ENCODE data around the gene MAN2B2. TPM values are rescaled to one million over a fixed set of nuclear protein-coding genes. Genes with fewer than 3 reads are reported as not detected.

MAN2B2 gene
- total RNA-seq, 4 donors from 2014 or later = 9.0 to 23.3 (median 14.3) TPM

GRCh38 chr4:6634746-6635145, 59.8 kb downstream of the MAN2B2 start:
- no peak overlapping the region for H3K27ac ChIP-seq
- H3K36me3 ChIP-seq = no peaks in the 10 kb centered on the region
- TF ChIP-seq CTCF (IDR thresholded peaks at IDR 0.05) = no peak
- no peak for TF ChIP-seq POLR2A (IDR thresholded peaks at IDR 0.05)
- no peaks in the 10 kb centered on the region for H3K27me3 ChIP-seq
- H3K4me3 ChIP-seq = no peak overlapping the region
- WGBS, 2 donors = 93 to 94% methylated on average over 9 of the region's 9 CpGs
- intact Hi-C loops (cut with DNase I) = no loop called here
- no peak for DNase-seq
- no peaks in the 10 kb centered on the region for H3K9me3 ChIP-seq
- H3K4me1 ChIP-seq = peaks cover under 1 to 33% (median 6%) of the 10 kb centered on the region in 3 donors

- H3K36me3 ChIP-seq = peaks cover 0 to 22% (median 15%) of the 10 kb centered on the region in 3 donors
- H3K27me3 ChIP-seq = no peaks in the 10 kb centered on the region
- no peaks in the 10 kb centered on the region for H3K9me3 ChIP-seq
- intact Hi-C loops (cut with DNase I) = no loop called here
- H3K4me3 ChIP-seq = no peak overlapping the region
- 92 to 93% methylated on average over 12 to 14 of the region's 14 CpGs for WGBS, 2 donors
- H3K4me1 ChIP-seq = peaks cover 12 to 38% (median 14%) of the 10 kb centered on the region in 3 donors
- H3K27ac ChIP-seq = no peak overlapping the region
- TF ChIP-seq POLR2A (IDR thresholded peaks at IDR 0.05) = no peak
- no peak for DNase-seq
These were observed 64.2 kb downstream of the MAN2B2 start for GRCh38 chr4:6639137-6639680.

GRCh38 chr4:6640292-6641163, 65.5 kb downstream of the MAN2B2 start, which contains the start of gene MRFAP1:
TSS of gene MRFAP1 (plus strand) at chr4:6640685. CDS start at chr4:6640863, 178 bp downstream.
- intact Hi-C loops (cut with DNase I) = no loop called here
- 0% methylated on average over 30 to 35 of the region's 90 CpGs for WGBS, 2 donors
- no peaks in the 10 kb centered on the region for H3K9me3 ChIP-seq

GRCh38 chr4:6641164-6641970, 66.4 kb downstream of the MAN2B2 start:
- whole genome bisulfite sequencing, 2 donors = 1% methylated on average over 33 to 49 of the region's 50 CpGs
- TF ChIP-seq CTCF (IDR thresholded peaks at IDR 0.05) (no peak), POLR2A (IDR thresholded peaks at IDR 0.05) (peak in 1 of 4 donors; percentile 29)
- intact Hi-C loops (cut with DNase I) = no loop called here
- H3K27ac ChIP-seq = peak overlapping the region; percentile 91 to 98 (median 96)
- peaks cover 12 to 38% (median 14%) of the 10 kb centered on the region in 3 donors for H3K4me1 ChIP-seq
- H3K36me3 ChIP-seq = peaks cover 0 to 22% (median 15%) of the 10 kb centered on the region in 3 donors
- no peak for DNase-seq
- H3K27me3 ChIP-seq = no peaks in the 10 kb centered on the region
- no peaks in the 10 kb centered on the region for H3K9me3 ChIP-seq
- peak overlapping the region; percentile 62 to 90 (median 82) for H3K4me3 ChIP-seq

More at GRCh38 chr4:6640292-6641163, 65.5 kb downstream of the MAN2B2 start, which contains the start of gene MRFAP1:
- Histone ChIP-seq H3K27ac (peak within 1 kb of the TSS; percentile 91 to 98 (median 96)), H3K27me3 (no peaks in the 10 kb centered on the region), H3K4me1 (peaks cover 12 to 38% (median 14%) of the 10 kb centered on the region in 3 donors), H3K36me3 (peaks cover 0 to 22% (median 15%) of the 10 kb centered on the region in 3 donors), H3K4me3 (peak within 1 kb of the TSS; percentile 62 to 90 (median 82))
- TF ChIP-seq POLR2A (IDR thresholded peaks at IDR 0.05) (peak in 2 of 4 donors; percentile 66 to 88), CTCF (IDR thresholded peaks at IDR 0.05) (peak in 3 of 6 experiments; percentile 7 to 9 (median 7))
- DNase-seq = peak; percentile 81

GRCh38 chr4:6641971-6642320, 67.0 kb downstream of the MAN2B2 start:
- Histone ChIP-seq H3K4me1 (peaks cover 12 to 38% (median 14%) of the 10 kb centered on the region in 3 donors), H3K4me3 (peak overlapping the region; percentile 62 to 90 (median 82)), H3K27me3 (no peaks in the 10 kb centered on the region), H3K27ac (peak overlapping the region in 3 of 4 donors; percentile 91 to 96 (median 96)), H3K9me3 (no peaks in the 10 kb centered on the region), H3K36me3 (peaks cover 0 to 22% (median 15%) of the 10 kb centered on the region in 3 donors)
- no peak for TF ChIP-seq POLR2A (IDR thresholded peaks at IDR 0.05)
- TF ChIP-seq CTCF (IDR thresholded peaks at IDR 0.05) = no peak
- WGBS, 2 donors = 46 to 58% methylated on average over 5 of the region's 5 CpGs
- intact Hi-C loops (cut with DNase I) = no loop called here
- no peak for DNase-seq
